IMR-90 (cell line): ENCODE data around the gene SLAMF9. TPM values are rescaled to one million over a fixed set of nuclear protein-coding genes. Genes with fewer than 3 reads are reported as not detected.

Experiments used
- ATAC-seq: fragments of 200-7000 bp; cut with Tn5 transposase; 2 replicates; pipeline ENCODE4 v1.9.1; 2020; ENCODE audit warnings: low read depth, mild to moderate bottlenecking, moderate library complexity
- BruUV-seq: library from RNA; stranded (reverse); fragments of 400-500 nt; replicated peaks from 2 replicates; lab custom pipeline; 2021; lab: Mats Ljungman, UMichigan
- CTCF ChIA-PET: fragments of 300-600 bp; formaldehyde crosslinking; extraction: SDS; loops from one replicate; lab custom pipeline; 2021; ENCODE audit warnings: antibody characterized with exemption; lab: Yijun Ruan, JAX
- POLR2A ChIA-PET: fragments of 300-600 bp; sonication (Branson Sonifier 250); formaldehyde crosslinking; loops from one replicate; lab custom pipeline; 2022; ENCODE audit warnings: antibody characterized with exemption; ENCODE audit not compliant: unreplicated experiment; lab: Charles Lee
- DNase-seq: peaks from one replicate; pipeline ENCODE4 v3.0.0; 2013
- H2AFZ ChIP-seq: replicated peaks from 2 replicates; pipeline ENCODE3; 2013; ENCODE audit warnings: low read length, mild to moderate bottlenecking; ENCODE audit not compliant: poor library complexity
- H2AK5ac ChIP-seq: 2 replicates; pipeline ENCODE4 v1.6.1; 2013; ENCODE audit warnings: low read depth, low read length, inconsistent platforms
- H2AK9ac ChIP-seq: replicated peaks from 2 replicates; pipeline ENCODE3; 2013; ENCODE audit warnings: mild to moderate bottlenecking, low read depth, low read length, moderate library complexity; ENCODE audit not compliant: poor library complexity
- H2BK120ac ChIP-seq: 2 replicates; pipeline ENCODE4 v1.6.1; 2013; ENCODE audit warnings: low read depth, low read length, inconsistent platforms
- H2BK15ac ChIP-seq: 3 replicates; pipeline ENCODE4 v1.6.1; 2013; ENCODE audit warnings: low read depth, low read length, inconsistent platforms
- H2BK20ac ChIP-seq: 2 replicates; pipeline ENCODE4 v1.6.1; 2013; ENCODE audit warnings: low read depth, mild to moderate bottlenecking, inconsistent platforms, low read length, moderate library complexity
- H2BK5ac ChIP-seq: 2 replicates; pipeline ENCODE4 v1.6.1; 2013; ENCODE audit warnings: mild to moderate bottlenecking, low read depth, low read length, inconsistent platforms; ENCODE audit not compliant: poor library complexity, severe bottlenecking
- H3K14ac ChIP-seq: replicated peaks from 2 replicates; pipeline ENCODE4 v1.6.1; 2013; ENCODE audit warnings: low read depth, low read length, inconsistent platforms
- H3K18ac ChIP-seq: 2 replicates; pipeline ENCODE4 v1.6.1; 2013; ENCODE audit warnings: low read depth, low read length, control low read depth
- H3K23ac ChIP-seq: 2 replicates; pipeline ENCODE4 v1.6.1; 2013; ENCODE audit warnings: low read depth, low read length, inconsistent platforms
- H3K27ac ChIP-seq: 2 replicates; pipeline ENCODE4 v1.5.1; 2013; ENCODE audit warnings: mild to moderate bottlenecking, control low read depth, low read length; ENCODE audit not compliant: insufficient read depth
- H3K27me3 ChIP-seq: 2 replicates; pipeline ENCODE4 v1.6.1; 2013; ENCODE audit warnings: low read length; ENCODE audit not compliant: control insufficient read depth, insufficient read depth
- H3K36me3 ChIP-seq: 2 replicates; pipeline ENCODE4 v1.6.1; 2013; ENCODE audit warnings: low read length, mixed read lengths; ENCODE audit not compliant: control insufficient read depth, insufficient read depth
- H3K4ac ChIP-seq: 2 replicates; pipeline ENCODE4 v1.6.1; 2013; ENCODE audit warnings: low read depth, low read length, inconsistent platforms
- H3K4me1 ChIP-seq: 2 replicates; pipeline ENCODE4 v1.6.1; 2013; ENCODE audit warnings: low read length, mixed read lengths; ENCODE audit not compliant: control insufficient read depth, insufficient read depth
- H3K4me2 ChIP-seq: 2 replicates; pipeline ENCODE4 v1.6.1; 2013; ENCODE audit warnings: low read depth, mild to moderate bottlenecking, control low read depth, low read length, moderate library complexity
- H3K4me3 ChIP-seq: 2 replicates; pipeline ENCODE4 v1.5.1; 2013; ENCODE audit warnings: low read depth, mild to moderate bottlenecking, control low read depth, low read length, moderate library complexity; ENCODE audit not compliant: insufficient read depth
- H3K56ac ChIP-seq: 2 replicates; pipeline ENCODE4 v1.6.1; 2013; ENCODE audit warnings: low read length, inconsistent platforms; ENCODE audit not compliant: insufficient read depth; ENCODE audit errors: extremely low read depth
- H3K79me1 ChIP-seq, 2 experiments: 2 replicates each; pipeline ENCODE4 v1.6.1; 2013; ENCODE audit warnings: low read length in 2 of 2, inconsistent platforms in 1 of 2, low read depth in 1 of 2
- H3K9ac ChIP-seq: 2 replicates; pipeline ENCODE4 v1.6.1; 2013; ENCODE audit warnings: low read depth, low read length, control low read depth
- H3K9me1 ChIP-seq: 2 replicates; pipeline ENCODE4 v1.6.1; 2013; ENCODE audit warnings: low read length, inconsistent platforms; ENCODE audit not compliant: insufficient read depth
- H3K9me3 ChIP-seq: 2 replicates; pipeline ENCODE4 v1.6.1; 2013; ENCODE audit warnings: low read length; ENCODE audit not compliant: control insufficient read depth, insufficient read depth
- H4K20me1 ChIP-seq: 2 replicates; pipeline ENCODE4 v1.6.1; 2013; ENCODE audit warnings: low read length, inconsistent platforms; ENCODE audit not compliant: insufficient read depth
- H4K5ac ChIP-seq: 2 replicates; pipeline ENCODE4 v1.6.1; 2013; ENCODE audit warnings: mild to moderate bottlenecking, low read depth, low read length, control low read depth
- H4K8ac ChIP-seq, 2 experiments: 2 replicates each; pipeline ENCODE4 v1.6.1; 2013; ENCODE audit warnings: low read depth in 2 of 2, low read length in 2 of 2, control low read depth in 1 of 2, inconsistent platforms in 1 of 2
- H4K91ac ChIP-seq: 2 replicates; pipeline ENCODE4 v1.6.1; 2013; ENCODE audit warnings: low read depth, low read length, inconsistent platforms; ENCODE audit not compliant: insufficient read depth
- CEBPB ChIP-seq: IDR thresholded peaks from 2 replicates; pipeline ENCODE4 v1.6.1; 2012; ENCODE audit warnings: low read depth, low read length, improper control_type of control experiment
- CHD1 ChIP-seq: IDR thresholded peaks from 2 replicates; pipeline ENCODE4 v1.6.1; 2012; ENCODE audit warnings: low read depth, low read length, improper control_type of control experiment
- CTCF ChIP-seq: conservative IDR thresholded peaks from 2 replicates; pipeline ENCODE4 v1.5.1; 2012; ENCODE audit warnings: mild to moderate bottlenecking, low read depth, low read length, improper control_type of control experiment
- ELK1 ChIP-seq: fragments of 150-350 bp; IDR thresholded peaks from 2 replicates; pipeline ENCODE4 v1.6.1; 2016; ENCODE audit warnings: low read depth, mild to moderate bottlenecking, low read length, moderate library complexity, borderline replicate concordance
- FOS ChIP-seq: fragments of 150-350 bp; IDR thresholded peaks from 2 replicates; pipeline ENCODE4 v1.6.1; 2016; ENCODE audit warnings: low read depth, low read length
- NFE2L2 ChIP-seq: fragments of 150-350 bp; IDR thresholded peaks from 2 replicates; pipeline ENCODE4 v1.6.1; 2016; ENCODE audit warnings: low read depth, mild to moderate bottlenecking, low read length
- RCOR1 ChIP-seq: IDR thresholded peaks from 2 replicates; pipeline ENCODE4 v1.6.1; 2012; ENCODE audit warnings: mild to moderate bottlenecking, low read length, improper control_type of control experiment; ENCODE audit not compliant: insufficient replicate concordance
- WGBS, 2 experiments: methylation state at CpG; one replicate each; pipeline versions ENCODE4 v1.1.5 to v1.1.7; 2013; ENCODE audit warnings: missing lambda C conversion rate in 2 of 2; ENCODE audit not compliant: insufficient read length in 1 of 2; ENCODE audit errors: extremely low coverage in 2 of 2; 5-methylcytosine and 5-hydroxymethylcytosine counted together
- dilution Hi-C: fragments of 300-500 bp; cut with HindIII; formaldehyde crosslinking; loops from one replicate; pipeline ENCODE4 v1.14.3; 2018; ENCODE audit warnings: low sequenced_read_pairs; ENCODE audit not compliant: unreplicated experiment
- in situ Hi-C: fragments of 300-500 bp; cut with MboI; formaldehyde crosslinking; loops from 3 replicates; pipeline ENCODE4 v1.14.3; 2019; ENCODE audit warnings: low sequenced_read_pairs, inconsistent platforms, mixed read lengths
- intact Hi-C: fragments of 100-400 bp; cut with micrococcal nuclease; formaldehyde crosslinking; loops from 2 replicates; pipeline ENCODE4 v1.10.0; 2022
- polyA plus RNA-seq, 3 experiments: library from polyadenylated mRNA; depleted of rRNA; stranded (reverse); fragments of >200 nt; gene quantifications; 2 replicates each; pipeline ENCODE4 v1.2.3, GENCODE V29; 2012; ENCODE audit warnings: low replicate concordance in 1 of 3
- total RNA-seq: library from RNA; depleted of rRNA; stranded (reverse); fragments of >200 nt; gene quantifications from 2 replicates; pipeline ENCODE4 v1.2.3, GENCODE V29; 2012

The SLAMF9 gene
- total and polyA plus RNA-seq, 2 of the 4 experiments (the other 2 are of a cell fraction), result 0.18 to 0.67 TPM

DNA sequence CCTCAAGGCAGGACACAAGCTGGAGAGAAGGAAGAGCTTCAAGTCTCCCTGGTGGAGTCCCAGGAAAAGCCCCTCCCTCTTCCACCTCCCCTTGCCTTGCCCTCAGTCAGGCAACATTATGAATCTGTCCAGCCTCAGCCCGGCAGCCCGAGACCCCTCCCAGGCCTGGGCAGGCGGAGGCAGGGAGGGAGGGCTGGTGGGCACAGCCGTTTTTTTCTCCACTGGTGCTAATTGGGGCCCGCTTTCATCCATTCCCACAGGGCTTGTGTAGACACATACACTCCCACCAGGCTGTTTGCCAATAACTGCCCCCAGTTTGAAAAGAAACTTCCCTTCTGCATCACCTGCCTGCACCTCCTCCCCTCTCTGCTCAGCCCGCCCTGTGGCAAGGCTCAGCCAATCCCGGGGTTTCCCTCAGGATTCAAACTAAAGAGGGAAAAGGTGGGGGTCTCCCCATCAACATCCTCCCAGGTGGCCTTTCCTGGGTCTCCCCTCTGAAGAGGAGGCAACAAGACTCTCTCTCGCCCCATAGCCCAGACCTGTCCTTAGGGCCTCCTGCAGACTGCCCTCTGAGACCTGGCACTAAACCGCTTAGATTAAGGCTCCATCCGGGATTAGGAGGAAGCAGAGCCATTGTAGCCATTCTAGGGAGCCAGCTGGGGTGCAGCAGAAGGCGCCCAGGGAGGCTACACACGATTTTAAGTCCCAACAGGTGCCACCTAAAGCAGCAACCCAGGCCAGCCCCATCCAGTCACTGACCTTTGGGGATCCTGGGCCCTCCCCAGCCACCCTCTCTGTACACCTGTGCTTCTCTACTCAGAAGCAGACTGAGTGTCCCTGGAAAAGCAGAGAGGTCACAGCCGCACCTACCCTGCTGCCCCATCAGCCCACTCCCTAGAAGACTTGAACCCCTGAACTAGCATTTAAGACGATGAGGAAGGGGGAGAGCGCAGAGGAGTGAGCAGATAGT, 12.2 kb downstream of the SLAMF9 start:
- Histone ChIP-seq H3K56ac (no peak overlapping the region), H3K23ac (no peak overlapping the region), H3K27me3 (peaks cover 80% of the 10 kb centered on the region), H4K8ac (no peak overlapping the region), H2AK5ac (no peak overlapping the region), H3K79me1 (no peaks in the 10 kb centered on the region), H3K4me3 (no peak overlapping the region), H2AK9ac (no peak overlapping the region), H3K9me3 (no peaks in the 10 kb centered on the region), H3K36me3 (no peaks in the 10 kb centered on the region), H3K4ac (no peak overlapping the region), H3K4me1 (no peaks in the 10 kb centered on the region), H3K14ac (no peak overlapping the region), H4K20me1 (no peaks in the 10 kb centered on the region), H4K5ac (no peak overlapping the region), H2BK15ac (no peak overlapping the region), H3K18ac (no peak overlapping the region), H2BK20ac (no peak overlapping the region), H2AFZ (no peak overlapping the region), H4K91ac (no peak overlapping the region), H3K9ac (no peak overlapping the region), H2BK120ac (no peak overlapping the region), H3K9me1 (no peaks in the 10 kb centered on the region), H3K27ac (no peak overlapping the region), H3K4me2 (no peak overlapping the region), H2BK5ac (no peak overlapping the region)
- POLR2A ChIA-PET, result no interaction called here
- no TSS peak for BruUV-seq
- ATAC-seq (no peak), DNase-seq (no peak)
- TF ChIP-seq ELK1, result no peak
- TF ChIP-seq CHD1, result no peak
- TF ChIP-seq CEBPB, result no peak
- no peak for TF ChIP-seq FOS
- no peak for TF ChIP-seq CTCF
- TF ChIP-seq RCOR1, result no peak
- TF ChIP-seq NFE2L2, result no peak
- CTCF ChIA-PET, result interaction anchor here (6.4 kb wide), 1 partner anchor 65 kb away, joined by 48 read pairs; no protein-coding TSS in a partner anchor
- dilution Hi-C loops (no loop called here), intact Hi-C loops (loop anchor here (10.0 kb wide), 1 partner anchor 433 kb away; no protein-coding TSS in a partner anchor), in situ Hi-C loops (no loop called here)
- 59% methylated on average over 4 of the region's 15 CpGs; no CpG with 5 or more reads in 1 of the 2 experiments for WGBS, 2 experiments
